IMR-90 (cell line): ENCODE data around the gene EIF2AK2. TPM values are rescaled to one million over a fixed set of nuclear protein-coding genes. Genes with fewer than 3 reads are reported as not detected.
A peak's percentile ranks its signal among the peaks of the same experiment; 100 is the strongest.

Source experiments
- ATAC-seq: fragments of 200-7000 bp; cut with Tn5 transposase; 2 replicates; pipeline ENCODE4 v1.9.1; 2020; ENCODE audit warnings: low read depth, mild to moderate bottlenecking, moderate library complexity
- BruUV-seq: library from RNA; stranded (reverse); fragments of 400-500 nt; replicated peaks from 2 replicates; lab custom pipeline; 2021; lab: Mats Ljungman, UMichigan
- CTCF ChIA-PET: fragments of 300-600 bp; formaldehyde crosslinking; extraction: SDS; loops from one replicate; lab custom pipeline; 2021; ENCODE audit warnings: antibody characterized with exemption; lab: Yijun Ruan, JAX
- POLR2A ChIA-PET: fragments of 300-600 bp; sonication (Branson Sonifier 250); formaldehyde crosslinking; loops from one replicate; lab custom pipeline; 2022; ENCODE audit warnings: antibody characterized with exemption; ENCODE audit not compliant: unreplicated experiment; lab: Charles Lee
- DNase-seq: peaks from one replicate; pipeline ENCODE4 v3.0.0; 2013
- H2AFZ ChIP-seq: replicated peaks from 2 replicates; pipeline ENCODE3; 2013; ENCODE audit warnings: low read length, mild to moderate bottlenecking; ENCODE audit not compliant: poor library complexity
- H2AK5ac ChIP-seq: 2 replicates; pipeline ENCODE4 v1.6.1; 2013; ENCODE audit warnings: low read depth, low read length, inconsistent platforms
- H2AK9ac ChIP-seq: replicated peaks from 2 replicates; pipeline ENCODE3; 2013; ENCODE audit warnings: mild to moderate bottlenecking, low read depth, low read length, moderate library complexity; ENCODE audit not compliant: poor library complexity
- H2BK120ac ChIP-seq: 2 replicates; pipeline ENCODE4 v1.6.1; 2013; ENCODE audit warnings: low read depth, low read length, inconsistent platforms
- H2BK15ac ChIP-seq: 3 replicates; pipeline ENCODE4 v1.6.1; 2013; ENCODE audit warnings: low read depth, low read length, inconsistent platforms
- H2BK20ac ChIP-seq: 2 replicates; pipeline ENCODE4 v1.6.1; 2013; ENCODE audit warnings: low read depth, mild to moderate bottlenecking, inconsistent platforms, low read length, moderate library complexity
- H2BK5ac ChIP-seq: 2 replicates; pipeline ENCODE4 v1.6.1; 2013; ENCODE audit warnings: mild to moderate bottlenecking, low read depth, low read length, inconsistent platforms; ENCODE audit not compliant: poor library complexity, severe bottlenecking
- H3K14ac ChIP-seq: replicated peaks from 2 replicates; pipeline ENCODE4 v1.6.1; 2013; ENCODE audit warnings: low read depth, low read length, inconsistent platforms
- H3K18ac ChIP-seq: 2 replicates; pipeline ENCODE4 v1.6.1; 2013; ENCODE audit warnings: low read depth, low read length, control low read depth
- H3K23ac ChIP-seq: 2 replicates; pipeline ENCODE4 v1.6.1; 2013; ENCODE audit warnings: low read depth, low read length, inconsistent platforms
- H3K27ac ChIP-seq: 2 replicates; pipeline ENCODE4 v1.5.1; 2013; ENCODE audit warnings: mild to moderate bottlenecking, control low read depth, low read length; ENCODE audit not compliant: insufficient read depth
- H3K27me3 ChIP-seq: 2 replicates; pipeline ENCODE4 v1.6.1; 2013; ENCODE audit warnings: low read length; ENCODE audit not compliant: control insufficient read depth, insufficient read depth
- H3K36me3 ChIP-seq: 2 replicates; pipeline ENCODE4 v1.6.1; 2013; ENCODE audit warnings: low read length, mixed read lengths; ENCODE audit not compliant: control insufficient read depth, insufficient read depth
- H3K4ac ChIP-seq: 2 replicates; pipeline ENCODE4 v1.6.1; 2013; ENCODE audit warnings: low read depth, low read length, inconsistent platforms
- H3K4me1 ChIP-seq: 2 replicates; pipeline ENCODE4 v1.6.1; 2013; ENCODE audit warnings: low read length, mixed read lengths; ENCODE audit not compliant: control insufficient read depth, insufficient read depth
- H3K4me2 ChIP-seq: 2 replicates; pipeline ENCODE4 v1.6.1; 2013; ENCODE audit warnings: low read depth, mild to moderate bottlenecking, control low read depth, low read length, moderate library complexity
- H3K4me3 ChIP-seq: 2 replicates; pipeline ENCODE4 v1.5.1; 2013; ENCODE audit warnings: low read depth, mild to moderate bottlenecking, control low read depth, low read length, moderate library complexity; ENCODE audit not compliant: insufficient read depth
- H3K56ac ChIP-seq: 2 replicates; pipeline ENCODE4 v1.6.1; 2013; ENCODE audit warnings: low read length, inconsistent platforms; ENCODE audit not compliant: insufficient read depth; ENCODE audit errors: extremely low read depth
- H3K79me1 ChIP-seq, 2 experiments: 2 replicates each; pipeline ENCODE4 v1.6.1; 2013; ENCODE audit warnings: low read length in 2 of 2, inconsistent platforms in 1 of 2, low read depth in 1 of 2
- H3K9ac ChIP-seq: 2 replicates; pipeline ENCODE4 v1.6.1; 2013; ENCODE audit warnings: low read depth, low read length, control low read depth
- H3K9me1 ChIP-seq: 2 replicates; pipeline ENCODE4 v1.6.1; 2013; ENCODE audit warnings: low read length, inconsistent platforms; ENCODE audit not compliant: insufficient read depth
- H3K9me3 ChIP-seq: 2 replicates; pipeline ENCODE4 v1.6.1; 2013; ENCODE audit warnings: low read length; ENCODE audit not compliant: control insufficient read depth, insufficient read depth
- H4K20me1 ChIP-seq: 2 replicates; pipeline ENCODE4 v1.6.1; 2013; ENCODE audit warnings: low read length, inconsistent platforms; ENCODE audit not compliant: insufficient read depth
- H4K5ac ChIP-seq: 2 replicates; pipeline ENCODE4 v1.6.1; 2013; ENCODE audit warnings: mild to moderate bottlenecking, low read depth, low read length, control low read depth
- H4K8ac ChIP-seq, 2 experiments: 2 replicates each; pipeline ENCODE4 v1.6.1; 2013; ENCODE audit warnings: low read depth in 2 of 2, low read length in 2 of 2, control low read depth in 1 of 2, inconsistent platforms in 1 of 2
- H4K91ac ChIP-seq: 2 replicates; pipeline ENCODE4 v1.6.1; 2013; ENCODE audit warnings: low read depth, low read length, inconsistent platforms; ENCODE audit not compliant: insufficient read depth
- BHLHE40 ChIP-seq: fragments of 150-350 bp; IDR thresholded peaks from 2 replicates; pipeline ENCODE4 v1.6.1; 2016; ENCODE audit warnings: mild to moderate bottlenecking, low read depth, low read length
- CEBPB ChIP-seq: IDR thresholded peaks from 2 replicates; pipeline ENCODE4 v1.6.1; 2012; ENCODE audit warnings: low read depth, low read length, improper control_type of control experiment
- CHD1 ChIP-seq: IDR thresholded peaks from 2 replicates; pipeline ENCODE4 v1.6.1; 2012; ENCODE audit warnings: low read depth, low read length, improper control_type of control experiment
- FOS ChIP-seq: fragments of 150-350 bp; IDR thresholded peaks from 2 replicates; pipeline ENCODE4 v1.6.1; 2016; ENCODE audit warnings: low read depth, low read length
- MAFK ChIP-seq: IDR thresholded peaks from 2 replicates; pipeline ENCODE4 v1.6.1; 2012; ENCODE audit warnings: low read depth, low read length, improper control_type of control experiment
- MAZ ChIP-seq: IDR thresholded peaks from 2 replicates; pipeline ENCODE4 v1.6.1; 2012; ENCODE audit warnings: low read depth, mild to moderate bottlenecking, low read length, improper control_type of control experiment, moderate library complexity, borderline replicate concordance
- MXI1 ChIP-seq: IDR thresholded peaks from 2 replicates; pipeline ENCODE4 v1.6.1; 2012; ENCODE audit warnings: low read depth, mild to moderate bottlenecking, low read length, moderate library complexity, borderline replicate concordance
- NFE2L2 ChIP-seq: fragments of 150-350 bp; IDR thresholded peaks from 2 replicates; pipeline ENCODE4 v1.6.1; 2016; ENCODE audit warnings: low read depth, mild to moderate bottlenecking, low read length
- POLR2A ChIP-seq: IDR thresholded peaks from 2 replicates; pipeline ENCODE4 v1.6.1; 2012; ENCODE audit warnings: mild to moderate bottlenecking, low read depth, low read length
- RAD21 ChIP-seq: IDR thresholded peaks from 2 replicates; pipeline ENCODE4 v1.6.1; 2012; ENCODE audit warnings: low read length, improper control_type of control experiment
- RCOR1 ChIP-seq: IDR thresholded peaks from 2 replicates; pipeline ENCODE4 v1.6.1; 2012; ENCODE audit warnings: mild to moderate bottlenecking, low read length, improper control_type of control experiment; ENCODE audit not compliant: insufficient replicate concordance
- RFX5 ChIP-seq: IDR thresholded peaks from 2 replicates; pipeline ENCODE4 v1.8.0; 2012; ENCODE audit warnings: low read depth, mild to moderate bottlenecking, low read length, moderate library complexity
- SMC3 ChIP-seq: fragments of 150-350 bp; IDR thresholded peaks from 2 replicates; pipeline ENCODE4 v1.6.1; 2016; ENCODE audit warnings: low read depth, mild to moderate bottlenecking, antibody characterized with exemption, low read length, moderate library complexity
- WGBS, 2 experiments: methylation state at CpG; one replicate each; pipeline versions ENCODE4 v1.1.5 to v1.1.7; 2013; ENCODE audit warnings: missing lambda C conversion rate in 2 of 2; ENCODE audit not compliant: insufficient read length in 1 of 2; ENCODE audit errors: extremely low coverage in 2 of 2; 5-methylcytosine and 5-hydroxymethylcytosine counted together
- dilution Hi-C: fragments of 300-500 bp; cut with HindIII; formaldehyde crosslinking; loops from one replicate; pipeline ENCODE4 v1.14.3; 2018; ENCODE audit warnings: low sequenced_read_pairs; ENCODE audit not compliant: unreplicated experiment
- in situ Hi-C: fragments of 300-500 bp; cut with MboI; formaldehyde crosslinking; loops from 3 replicates; pipeline ENCODE4 v1.14.3; 2019; ENCODE audit warnings: low sequenced_read_pairs, inconsistent platforms, mixed read lengths
- intact Hi-C: fragments of 100-400 bp; cut with micrococcal nuclease; formaldehyde crosslinking; loops from 2 replicates; pipeline ENCODE4 v1.10.0; 2022
- polyA plus RNA-seq, 3 experiments: library from polyadenylated mRNA; depleted of rRNA; stranded (reverse); fragments of >200 nt; gene quantifications; 2 replicates each; pipeline ENCODE4 v1.2.3, GENCODE V29; 2012; ENCODE audit warnings: low replicate concordance in 1 of 3
- total RNA-seq: library from RNA; depleted of rRNA; stranded (reverse); fragments of >200 nt; gene quantifications from 2 replicates; pipeline ENCODE4 v1.2.3, GENCODE V29; 2012
- TF ChIP-seq, protein P1 (sequence below): conservative IDR thresholded peaks from 2 replicates; pipeline ENCODE4 v1.5.1; 2012; ENCODE audit warnings: mild to moderate bottlenecking, low read depth, low read length, improper control_type of control experiment
- TF ChIP-seq, protein P2 (sequence below): fragments of 150-350 bp; IDR thresholded peaks from 2 replicates; pipeline ENCODE4 v1.6.1; 2017; ENCODE audit warnings: mild to moderate bottlenecking, antibody characterized with exemption, low read length, low read depth

EIF2AK2 gene
- total and polyA plus RNA-seq, 2 of the 4 experiments (the other 2 are of a cell fraction): 10.2 to 16.8 TPM

DNA sequence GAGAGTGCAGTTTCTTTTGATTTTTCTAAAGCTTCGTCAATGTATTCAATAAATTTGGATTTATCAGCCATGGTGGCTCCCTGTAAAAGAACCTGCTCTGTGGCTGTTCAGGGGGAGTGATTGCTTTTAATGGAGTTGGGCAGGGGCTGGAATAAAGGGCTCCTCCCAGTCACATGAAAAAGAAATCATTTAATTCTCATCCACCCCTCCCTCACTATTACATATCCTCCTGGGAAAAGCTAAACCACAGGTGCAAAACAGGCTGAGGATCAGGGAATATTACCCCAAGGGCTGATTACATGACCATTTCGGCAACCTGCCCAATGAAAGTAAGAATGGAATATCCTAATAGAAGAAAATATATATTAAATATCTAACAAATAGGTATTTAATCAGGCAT lies 31.8 kb upstream of the EIF2AK2 start, which contains the start of gene SULT6B1:
TSS of gene SULT6B1 (minus strand) at position 101 of the 400 bp plus-strand sequence. CDS start at position 71, 30 bp downstream.
- POLR2A ChIA-PET: interaction anchor here (0.6 kb wide), 1 partner anchor 56 kb away, joined by 8 read pairs; no protein-coding TSS in a partner anchor
- Histone ChIP-seq H2AFZ (peak within 1 kb of the TSS; percentile 80), H3K27ac (no peak within 1 kb of the TSS), H3K4ac (no peak within 1 kb of the TSS), H3K9me3 (no peaks in the 10 kb centered on the region), H3K18ac (no peak within 1 kb of the TSS), H3K79me1 (no peaks in the 10 kb centered on the region), H3K56ac (no peak within 1 kb of the TSS), H4K8ac (peak within 1 kb of the TSS; percentile 16; a peak in 1 of 4 replicates), H3K23ac (no peak within 1 kb of the TSS), H2AK9ac (no peak within 1 kb of the TSS), H2BK5ac (no peak within 1 kb of the TSS), H3K9me1 (peaks cover 3% of the 10 kb centered on the region; the same call in 1 of the 2 replicates), H2AK5ac (peak within 1 kb of the TSS; percentile 9; the same call in 1 of the 2 replicates), H4K20me1 (no peaks in the 10 kb centered on the region), H2BK15ac (no peak within 1 kb of the TSS), H4K91ac (no peak within 1 kb of the TSS), H2BK120ac (no peak within 1 kb of the TSS), H3K14ac (no peak within 1 kb of the TSS), H3K9ac (no peak within 1 kb of the TSS), H3K27me3 (no peaks in the 10 kb centered on the region; the same call in none of the 2 replicates), H3K4me1 (peaks cover 2% of the 10 kb centered on the region), H3K4me2 (no peak within 1 kb of the TSS), H3K4me3 (no peak within 1 kb of the TSS), H4K5ac (no peak within 1 kb of the TSS), H3K36me3 (no peaks in the 10 kb centered on the region), H2BK20ac (no peak within 1 kb of the TSS)
- no TSS peak for BruUV-seq
- no peak for ATAC-seq
- no peak for DNase-seq
- no peak for TF ChIP-seq BHLHE40
- TF ChIP-seq, protein P1, sequence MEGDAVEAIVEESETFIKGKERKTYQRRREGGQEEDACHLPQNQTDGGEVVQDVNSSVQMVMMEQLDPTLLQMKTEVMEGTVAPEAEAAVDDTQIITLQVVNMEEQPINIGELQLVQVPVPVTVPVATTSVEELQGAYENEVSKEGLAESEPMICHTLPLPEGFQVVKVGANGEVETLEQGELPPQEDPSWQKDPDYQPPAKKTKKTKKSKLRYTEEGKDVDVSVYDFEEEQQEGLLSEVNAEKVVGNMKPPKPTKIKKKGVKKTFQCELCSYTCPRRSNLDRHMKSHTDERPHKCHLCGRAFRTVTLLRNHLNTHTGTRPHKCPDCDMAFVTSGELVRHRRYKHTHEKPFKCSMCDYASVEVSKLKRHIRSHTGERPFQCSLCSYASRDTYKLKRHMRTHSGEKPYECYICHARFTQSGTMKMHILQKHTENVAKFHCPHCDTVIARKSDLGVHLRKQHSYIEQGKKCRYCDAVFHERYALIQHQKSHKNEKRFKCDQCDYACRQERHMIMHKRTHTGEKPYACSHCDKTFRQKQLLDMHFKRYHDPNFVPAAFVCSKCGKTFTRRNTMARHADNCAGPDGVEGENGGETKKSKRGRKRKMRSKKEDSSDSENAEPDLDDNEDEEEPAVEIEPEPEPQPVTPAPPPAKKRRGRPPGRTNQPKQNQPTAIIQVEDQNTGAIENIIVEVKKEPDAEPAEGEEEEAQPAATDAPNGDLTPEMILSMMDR: no peak
- no peak for TF ChIP-seq MXI1
- TF ChIP-seq RAD21: no peak
- TF ChIP-seq CEBPB: no peak
- no peak for TF ChIP-seq RCOR1
- no peak for TF ChIP-seq RFX5
- no peak for TF ChIP-seq FOS
- TF ChIP-seq, protein P2, sequence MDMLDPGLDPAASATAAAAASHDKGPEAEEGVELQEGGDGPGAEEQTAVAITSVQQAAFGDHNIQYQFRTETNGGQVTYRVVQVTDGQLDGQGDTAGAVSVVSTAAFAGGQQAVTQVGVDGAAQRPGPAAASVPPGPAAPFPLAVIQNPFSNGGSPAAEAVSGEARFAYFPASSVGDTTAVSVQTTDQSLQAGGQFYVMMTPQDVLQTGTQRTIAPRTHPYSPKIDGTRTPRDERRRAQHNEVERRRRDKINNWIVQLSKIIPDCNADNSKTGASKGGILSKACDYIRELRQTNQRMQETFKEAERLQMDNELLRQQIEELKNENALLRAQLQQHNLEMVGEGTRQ: no peak
- no peak for TF ChIP-seq POLR2A
- TF ChIP-seq MAFK: no peak
- TF ChIP-seq MAZ: no peak
- no peak for TF ChIP-seq SMC3
- no peak for TF ChIP-seq NFE2L2
- no peak for TF ChIP-seq CHD1
- WGBS, 2 experiments: 67% methylated on average over 1 of the region's 2 CpGs; no CpG with 5 or more reads in 1 of the 2 experiments
- intact Hi-C loops (no loop called here), dilution Hi-C loops (no loop called here), in situ Hi-C loops (no loop called here)
- CTCF ChIA-PET: no interaction called here
